GM19452 (cell line): ENCODE results near the gene PTPRN2.

Source experiments
- ATAC-seq: cut with Tn5 transposase; IDR thresholded peaks from one replicate; pipeline ENCODE4 v1.9.1; 2021; ENCODE audit not compliant: unreplicated experiment

The PTPRN2 gene

GRCh38 chr7:158494643-158495042 lies 93.0 kb downstream of the PTPRN2 start:
- no peak for ATAC-seq

GRCh38 chr7:158494162-158494586 lies 93.4 kb downstream of the PTPRN2 start:
- no peak for ATAC-seq

- ATAC-seq = no peak
Observed at GRCh38 chr7:158492367-158492764, 95.3 kb downstream of the PTPRN2 start.

- ATAC-seq = no peak
Observed at GRCh38 chr7:158491094-158491493, 96.5 kb downstream of the PTPRN2 start.

GRCh38 chr7:158490171-158490782 lies 97.3 kb downstream of the PTPRN2 start:
- no peak for ATAC-seq

- ATAC-seq = no peak
Observed at GRCh38 chr7:158489462-158490155, 98.0 kb downstream of the PTPRN2 start.

GRCh38 chr7:158488181-158488971 lies 99.2 kb downstream of the PTPRN2 start:
- ATAC-seq = no peak

- ATAC-seq = no peak
Observed at GRCh38 chr7:158487631-158488151, 99.9 kb downstream of the PTPRN2 start.

- no peak for ATAC-seq
Observed at GRCh38 chr7:158486919-158487318, 100.7 kb downstream of the PTPRN2 start.

GRCh38 chr7:158484801-158485531 lies 102.7 kb downstream of the PTPRN2 start:
- ATAC-seq = no peak

- no peak for ATAC-seq
Observed at GRCh38 chr7:158482480-158482879, 105.1 kb downstream of the PTPRN2 start.

GRCh38 chr7:158479664-158480025 lies 108.0 kb downstream of the PTPRN2 start:
- ATAC-seq = no peak

GRCh38 chr7:158479021-158479663 lies 108.5 kb downstream of the PTPRN2 start:
- no peak for ATAC-seq

- no peak for ATAC-seq
Observed at GRCh38 chr7:158477866-158478265, 109.8 kb downstream of the PTPRN2 start.

- ATAC-seq = no peak
Observed at GRCh38 chr7:158476331-158476932, 111.2 kb downstream of the PTPRN2 start.

GRCh38 chr7:158475679-158476052 lies 112.0 kb downstream of the PTPRN2 start:
- ATAC-seq = no peak

- ATAC-seq = no peak
Observed at GRCh38 chr7:158475036-158475678, 112.5 kb downstream of the PTPRN2 start.

GRCh38 chr7:158474488-158474887 lies 113.1 kb downstream of the PTPRN2 start:
- no peak for ATAC-seq

- ATAC-seq = no peak
Observed at GRCh38 chr7:158473946-158474345, 113.7 kb downstream of the PTPRN2 start.

- no peak for ATAC-seq
Observed at GRCh38 chr7:158473221-158473620, 114.4 kb downstream of the PTPRN2 start.
